NCI-H146 (cell line): ENCODE data around the gene AFMID.
"Not testable (repeated sequence)": the region's sequence is repeated elsewhere in the genome, so short reads cannot be mapped to it uniquely, and the experiment has no call there.

Experiments
- DNase-seq: peaks from one replicate; lab custom pipeline; 2025; lab: John Stamatoyannopoulos, UW

AFMID gene

DNA sequence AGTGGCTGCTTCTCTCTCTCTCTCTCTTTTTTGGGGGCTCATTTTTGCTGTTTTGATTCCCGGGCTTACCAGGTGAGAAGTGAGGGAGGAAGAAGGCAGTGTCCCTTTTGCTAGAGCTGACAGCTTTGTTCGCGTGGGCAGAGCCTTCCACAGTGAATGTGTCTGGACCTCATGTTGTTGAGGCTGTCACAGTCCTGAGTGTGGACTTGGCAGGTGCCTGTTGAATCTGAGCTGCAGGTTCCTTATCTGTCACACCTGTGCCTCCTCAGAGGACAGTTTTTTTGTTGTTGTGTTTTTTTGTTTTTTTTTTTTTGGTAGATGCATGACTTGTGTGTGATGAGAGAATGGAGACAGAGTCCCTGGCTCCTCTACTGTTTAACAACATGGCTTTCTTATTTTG lies 36.6 kb downstream of the AFMID start:
- no peak for DNase-seq

DNA sequence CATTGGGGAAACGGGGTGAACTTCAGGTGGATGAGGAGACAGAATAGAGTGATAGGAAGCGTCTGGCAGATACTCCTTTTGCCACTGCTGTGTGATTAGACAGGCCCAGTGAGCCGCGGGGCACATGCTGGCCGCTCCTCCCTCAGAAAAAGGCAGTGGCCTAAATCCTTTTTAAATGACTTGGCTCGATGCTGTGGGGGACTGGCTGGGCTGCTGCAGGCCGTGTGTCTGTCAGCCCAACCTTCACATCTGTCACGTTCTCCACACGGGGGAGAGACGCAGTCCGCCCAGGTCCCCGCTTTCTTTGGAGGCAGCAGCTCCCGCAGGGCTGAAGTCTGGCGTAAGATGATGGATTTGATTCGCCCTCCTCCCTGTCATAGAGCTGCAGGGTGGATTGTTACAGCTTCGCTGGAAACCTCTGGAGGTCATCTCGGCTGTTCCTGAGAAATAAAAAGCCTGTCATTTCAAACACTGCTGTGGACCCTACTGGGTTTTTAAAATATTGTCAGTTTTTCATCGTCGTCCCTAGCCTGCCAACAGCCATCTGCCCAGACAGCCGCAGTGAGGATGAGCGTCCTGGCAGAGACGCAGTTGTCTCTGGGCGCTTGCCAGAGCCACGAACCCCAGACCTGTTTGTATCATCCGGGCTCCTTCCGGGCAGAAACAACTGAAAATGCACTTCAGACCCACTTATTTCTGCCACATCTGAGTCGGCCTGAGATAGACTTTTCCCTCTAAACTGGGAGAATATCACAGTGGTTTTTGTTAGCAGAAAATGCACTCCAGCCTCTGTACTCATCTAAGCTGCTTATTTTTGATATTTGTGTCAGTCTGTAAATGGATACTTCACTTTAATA lies 37.3 kb downstream of the AFMID start:
- DNase-seq, result no peak

DNA sequence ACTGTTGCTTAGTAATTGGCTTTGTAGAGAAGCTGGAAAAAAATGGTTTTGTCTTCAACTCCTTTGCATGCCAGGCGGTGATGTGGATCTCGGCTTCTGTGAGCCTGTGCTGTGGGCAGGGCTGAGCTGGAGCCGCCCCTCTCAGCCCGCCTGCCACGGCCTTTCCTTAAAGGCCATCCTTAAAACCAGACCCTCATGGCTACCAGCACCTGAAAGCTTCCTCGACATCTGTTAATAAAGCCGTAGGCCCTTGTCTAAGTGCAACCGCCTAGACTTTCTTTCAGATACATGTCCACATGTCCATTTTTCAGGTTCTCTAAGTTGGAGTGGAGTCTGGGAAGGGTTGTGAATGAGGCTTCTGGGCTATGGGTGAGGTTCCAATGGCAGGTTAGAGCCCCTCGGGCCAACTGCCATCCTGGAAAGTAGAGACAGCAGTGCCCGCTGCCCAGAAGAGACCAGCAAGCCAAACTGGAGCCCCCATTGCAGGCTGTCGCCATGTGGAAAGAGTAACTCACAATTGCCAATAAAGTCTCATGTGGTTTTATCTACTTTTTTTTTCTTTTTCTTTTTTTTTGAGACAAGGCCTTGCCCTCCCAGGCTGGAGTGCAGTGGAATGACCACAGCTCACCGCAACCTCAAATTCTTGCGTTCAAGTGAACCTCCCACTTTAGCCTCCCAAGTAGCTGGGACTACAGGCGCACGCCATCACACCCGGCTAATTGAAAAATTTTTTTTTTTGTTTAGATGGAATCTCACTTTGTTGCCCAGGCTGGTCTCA lies 38.1 kb downstream of the AFMID start:
- DNase-seq, result no peak

DNA sequence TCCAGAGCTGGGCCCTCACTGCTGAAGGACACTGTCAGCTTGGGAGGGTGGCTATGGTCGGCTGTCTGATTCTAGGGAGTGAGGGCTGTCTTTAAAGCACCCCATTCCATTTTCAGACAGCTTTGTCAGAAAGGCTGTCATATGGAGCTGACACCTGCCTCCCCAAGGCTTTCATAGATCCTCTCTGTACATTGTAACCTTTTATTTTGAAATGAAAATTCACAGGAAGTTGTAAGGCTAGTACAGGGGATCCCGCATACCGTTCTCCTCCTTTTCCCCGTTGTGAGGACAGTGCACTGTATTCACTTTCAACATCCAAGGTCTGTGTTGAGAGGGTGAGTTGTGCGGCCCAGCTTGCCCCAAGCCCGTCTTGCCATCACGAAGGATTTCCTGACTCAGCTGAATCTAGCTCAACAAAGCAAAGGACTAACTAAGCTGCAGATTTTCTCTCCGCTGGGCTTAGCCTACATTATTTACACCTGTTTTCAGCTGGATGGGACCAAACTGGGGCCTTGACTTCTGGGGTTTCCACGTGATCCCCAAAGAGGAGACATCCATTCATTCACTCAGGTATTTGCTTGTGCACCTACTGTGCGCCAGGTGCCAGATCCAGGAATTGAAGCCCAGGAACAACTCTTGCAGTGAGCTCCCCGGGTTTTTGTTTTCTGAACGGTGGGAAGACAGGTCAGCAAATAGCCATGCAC lies 39.0 kb downstream of the AFMID start:
- DNase-seq, result no peak

DNA sequence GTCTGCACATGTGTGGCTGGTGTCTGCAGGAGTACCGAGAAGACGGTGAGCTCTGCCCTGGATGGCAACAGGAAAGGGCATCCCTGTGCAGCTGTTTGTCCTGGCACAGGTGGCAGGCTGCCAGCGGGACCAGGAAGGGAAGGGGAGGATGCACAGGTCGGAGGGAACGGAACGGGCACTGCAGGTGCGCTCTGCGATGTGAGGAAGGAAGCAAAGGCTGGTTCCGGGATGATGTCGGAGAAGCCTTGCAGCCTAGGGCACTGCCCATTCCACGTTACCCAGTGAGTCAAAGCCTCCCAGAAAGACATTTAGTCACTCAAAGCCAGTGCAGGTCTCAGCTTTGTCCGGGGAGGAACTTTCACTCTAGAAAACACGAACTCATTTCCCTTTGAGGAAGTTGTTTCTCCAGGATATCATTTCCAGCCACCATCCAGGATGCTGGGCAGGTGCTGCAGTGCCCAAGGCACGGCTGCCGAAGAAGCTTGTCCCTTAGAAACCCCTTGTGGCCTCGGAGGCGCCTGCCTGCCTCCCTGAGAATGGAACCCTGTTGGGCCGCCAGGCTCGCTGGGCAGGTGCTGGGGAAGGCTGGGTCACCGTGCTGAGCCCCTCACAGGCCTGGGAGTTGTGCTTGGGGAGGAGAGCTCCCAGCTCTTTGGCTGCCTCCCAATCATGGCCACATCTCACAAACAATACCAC lies 39.7 kb downstream of the AFMID start:
- DNase-seq, result no peak

DNA sequence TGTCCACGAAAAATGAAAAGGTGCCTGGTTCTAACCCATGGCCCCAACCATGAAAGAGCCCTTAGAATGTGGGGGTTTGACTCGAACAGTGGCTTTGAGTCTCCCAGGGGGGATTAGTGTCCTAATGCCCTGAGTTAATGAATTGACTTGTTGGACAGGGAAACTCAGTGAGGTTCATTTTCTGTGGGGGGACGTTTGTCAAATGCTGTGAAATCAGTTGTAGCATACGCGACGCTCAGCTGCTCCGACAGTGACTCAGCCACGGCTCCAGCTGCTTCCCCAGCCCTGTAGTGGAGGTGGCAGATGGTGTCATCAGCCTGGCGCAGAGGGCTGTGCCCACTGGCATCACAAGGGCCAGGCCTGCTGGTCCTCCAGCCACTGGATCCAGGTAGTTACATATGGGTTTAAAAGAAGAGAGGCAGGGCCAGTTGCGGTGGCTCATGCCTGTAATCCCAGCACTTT lies 40.3 kb downstream of the AFMID start:
- DNase-seq, result no peak

DNA sequence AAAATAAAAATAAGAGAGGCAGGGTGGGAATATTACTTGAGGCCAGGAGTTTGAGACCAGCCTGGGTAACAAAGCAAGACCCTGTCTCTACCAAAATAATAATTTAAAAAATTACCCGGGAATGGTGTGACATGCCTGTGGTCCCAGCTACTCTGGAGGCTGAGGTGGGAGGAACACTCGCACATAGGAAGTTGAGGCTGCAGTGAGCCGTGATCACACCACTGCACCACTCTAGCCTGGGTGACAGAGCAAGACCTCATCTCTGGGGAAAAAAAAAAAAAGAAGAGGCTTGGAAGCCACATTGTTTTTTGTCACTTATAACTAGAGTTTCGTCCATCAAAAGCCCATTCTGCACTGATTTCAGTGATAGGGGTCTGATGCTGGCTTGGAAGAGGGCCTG lies 41.0 kb downstream of the AFMID start:
- DNase-seq, result no peak

DNA sequence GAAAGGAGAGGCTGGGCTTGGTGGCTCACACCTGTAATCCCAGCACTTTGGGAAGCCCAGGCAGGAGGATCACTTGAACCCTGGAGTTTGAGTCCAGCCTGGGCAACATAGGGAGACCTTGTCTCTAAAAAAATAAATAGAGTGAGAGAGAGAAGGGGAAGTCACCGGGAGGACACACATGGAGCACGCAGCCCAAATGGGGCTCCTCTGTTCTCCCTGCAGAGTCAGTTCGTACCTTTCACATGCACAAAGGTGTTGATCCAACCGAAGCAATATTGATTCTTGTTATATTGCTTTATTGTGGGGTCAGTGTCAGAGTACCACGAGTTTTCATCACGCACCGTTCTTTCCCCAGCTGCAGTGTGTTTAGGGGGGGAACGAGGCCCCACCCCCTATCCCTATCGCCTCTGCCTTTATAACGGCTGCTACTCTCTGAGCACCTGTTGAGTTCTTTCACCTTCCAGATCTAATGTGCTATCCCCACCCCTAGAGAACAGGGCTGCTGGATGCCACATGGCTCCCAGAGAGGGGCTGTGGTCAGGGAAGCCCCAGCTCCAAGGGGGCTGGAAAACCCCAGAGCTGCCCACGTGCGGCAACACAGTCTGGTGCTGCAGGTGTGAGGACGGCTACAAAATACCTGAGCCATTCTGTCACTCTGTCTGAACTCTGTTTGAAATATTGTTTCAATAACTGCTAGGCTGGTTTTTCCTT lies 43.2 kb downstream of the AFMID start:
- no peak for DNase-seq

DNA sequence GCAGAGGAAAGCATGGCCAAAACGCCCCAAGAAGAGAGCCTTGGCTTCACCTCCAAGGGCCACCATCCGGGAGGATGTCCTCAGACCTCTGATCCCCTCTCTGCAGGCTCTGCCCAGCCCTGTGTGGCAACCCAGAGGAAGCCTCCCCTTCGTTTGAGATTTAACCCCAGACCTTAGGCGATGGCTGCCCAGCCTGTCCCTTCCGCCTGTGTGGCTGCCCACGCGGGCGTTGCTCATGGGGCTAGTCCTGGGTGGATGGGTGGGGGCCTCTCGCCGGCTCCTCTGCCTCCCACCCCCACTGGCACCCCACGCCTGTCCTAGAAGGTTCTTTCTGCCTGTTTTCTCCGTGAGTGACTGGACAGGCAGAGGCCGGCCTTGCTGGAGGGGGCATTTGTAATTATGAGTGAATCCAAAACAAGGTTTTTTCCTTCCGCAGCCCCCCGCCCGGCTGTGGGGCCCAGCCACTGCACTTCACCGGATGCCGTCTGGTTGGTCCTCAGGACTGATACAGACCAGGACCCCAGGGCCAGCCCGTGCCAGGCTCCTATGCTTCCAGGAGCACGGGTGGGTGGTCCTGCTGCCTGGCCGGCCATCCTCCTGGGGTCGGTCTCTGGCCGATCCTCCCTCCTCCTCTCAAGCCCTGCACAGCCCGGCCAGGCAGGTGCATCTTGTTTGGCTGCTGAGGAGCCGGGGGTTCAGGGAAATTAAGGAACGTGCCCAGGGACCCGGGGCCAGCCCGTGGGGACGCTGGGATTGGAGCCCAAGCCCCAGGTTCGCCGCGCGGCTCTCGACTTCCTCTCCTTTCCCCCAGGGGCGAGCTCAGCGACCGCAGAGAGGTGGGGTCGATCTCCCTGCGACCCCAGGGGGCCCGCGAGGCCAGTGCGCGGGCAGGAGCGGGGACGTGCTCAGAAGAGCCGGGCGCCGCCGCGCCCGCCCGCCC lies 44.1 kb downstream of the AFMID start, which contains the start of gene TMEM235:
Gene TMEM235, plus strand, starts transcription at position 636 of the 940 bp plus-strand sequence. CDS start 393 bp downstream, outside the sequence.
- DNase-seq, result peak; percentile 20

DNA sequence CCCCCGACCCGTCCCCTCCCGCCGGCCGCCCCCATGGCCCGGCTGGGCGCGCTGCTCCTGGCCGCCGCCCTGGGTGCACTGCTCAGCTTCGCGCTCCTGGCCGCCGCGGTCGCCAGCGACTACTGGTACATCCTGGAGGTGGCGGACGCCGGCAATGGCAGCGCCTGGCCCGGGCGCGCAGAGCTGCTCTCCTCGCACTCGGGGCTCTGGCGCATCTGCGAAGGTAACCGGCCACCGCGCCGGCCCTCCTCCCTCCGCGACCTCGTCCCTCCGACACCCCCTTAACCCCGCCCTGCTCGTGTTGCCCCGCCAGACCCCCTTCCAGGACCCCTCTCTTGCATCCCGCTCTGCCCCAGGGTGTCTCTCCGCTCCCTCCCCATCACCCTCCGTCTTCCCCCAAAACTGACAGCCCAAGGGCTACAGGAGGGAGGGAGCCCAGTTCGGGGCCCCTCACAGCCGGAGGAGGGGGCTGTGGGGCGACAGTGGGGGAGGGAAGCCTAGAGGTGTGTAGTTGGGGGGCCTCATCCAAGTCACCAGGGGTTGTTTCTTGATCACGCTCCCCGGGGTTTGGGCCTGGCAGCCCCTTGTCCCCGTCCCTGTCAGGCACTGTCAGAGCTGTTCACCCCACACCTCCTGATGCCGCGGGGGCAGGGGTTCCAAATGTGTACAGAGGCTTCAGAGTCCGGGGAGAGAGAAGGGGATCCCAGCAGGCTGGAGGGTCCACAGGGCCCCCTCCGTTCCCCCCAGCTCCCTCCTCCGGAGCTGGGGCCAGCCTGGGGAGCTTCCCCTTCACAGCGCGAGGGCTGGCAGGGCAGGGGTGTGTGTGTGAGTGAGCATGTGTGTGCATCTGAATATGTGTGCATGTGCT lies 45.1 kb downstream of the AFMID start:
- peak; percentile 20 for DNase-seq

DNA sequence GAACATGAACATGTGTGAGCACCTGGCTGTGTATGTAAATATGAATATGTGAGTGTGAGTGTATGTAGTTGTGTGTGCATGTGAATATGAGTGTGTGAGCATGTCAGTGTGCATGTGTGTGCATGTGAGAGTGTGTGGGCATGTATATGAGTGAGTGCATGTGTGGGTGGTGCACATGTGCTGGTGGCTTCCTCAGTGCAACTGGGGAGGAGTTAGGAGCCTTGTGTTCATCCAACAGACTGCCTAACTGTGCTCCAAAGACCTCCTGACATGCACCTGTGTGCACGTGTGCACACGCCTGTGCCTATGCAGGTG lies 45.7 kb downstream of the AFMID start:
- no peak for DNase-seq

DNA sequence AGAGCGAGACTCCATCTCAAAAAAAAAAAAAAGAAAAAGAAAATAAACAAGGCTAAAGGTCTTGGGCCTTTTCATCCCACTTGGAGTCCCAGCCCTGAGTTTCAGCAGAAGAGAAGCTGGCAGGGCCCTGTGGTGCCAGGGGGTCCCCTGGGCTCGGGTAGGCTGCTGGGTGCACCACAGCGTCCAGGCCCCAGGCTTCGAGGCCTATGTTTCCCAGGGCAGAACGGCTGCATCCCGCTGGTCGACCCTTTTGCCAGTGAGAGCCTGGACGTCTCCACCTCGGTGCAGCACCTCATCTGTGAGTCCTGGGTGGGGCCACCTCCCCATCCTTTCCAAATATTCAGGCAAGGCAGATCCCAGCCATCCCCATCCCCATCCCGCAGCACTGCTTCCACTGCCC lies 46.5 kb downstream of the AFMID start:
- no peak for DNase-seq

DNA sequence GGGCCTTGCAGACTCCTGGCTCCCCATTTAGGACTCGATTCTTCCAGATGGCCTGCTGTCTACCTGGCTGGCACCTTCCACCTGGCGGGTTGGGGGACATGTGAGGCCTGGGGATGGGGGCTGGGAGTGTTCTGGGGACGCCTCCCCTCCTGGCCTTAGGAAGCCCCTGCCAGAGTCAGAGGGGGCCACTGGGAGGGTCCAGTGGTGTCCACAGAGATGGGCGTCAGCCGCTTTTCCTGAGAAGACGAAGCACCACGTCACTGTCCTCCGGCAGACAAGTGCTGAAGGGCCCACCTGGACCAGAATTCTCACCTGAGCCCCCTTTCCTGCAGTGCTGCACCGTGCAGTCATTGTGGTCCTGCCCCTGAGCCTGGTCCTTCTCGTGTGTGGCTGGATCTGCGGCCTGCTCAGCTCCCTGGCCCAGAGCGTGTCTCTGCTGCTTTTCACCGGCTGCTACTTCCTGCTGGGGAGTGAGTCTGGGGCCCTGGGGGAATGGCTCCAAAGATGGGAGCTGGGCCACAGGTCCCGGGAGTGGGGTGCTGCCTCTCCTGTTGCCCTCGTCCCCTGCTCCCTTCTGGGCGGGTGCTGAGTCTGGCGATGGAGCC lies 47.2 kb downstream of the AFMID start:
- DNase-seq, result no peak

DNA sequence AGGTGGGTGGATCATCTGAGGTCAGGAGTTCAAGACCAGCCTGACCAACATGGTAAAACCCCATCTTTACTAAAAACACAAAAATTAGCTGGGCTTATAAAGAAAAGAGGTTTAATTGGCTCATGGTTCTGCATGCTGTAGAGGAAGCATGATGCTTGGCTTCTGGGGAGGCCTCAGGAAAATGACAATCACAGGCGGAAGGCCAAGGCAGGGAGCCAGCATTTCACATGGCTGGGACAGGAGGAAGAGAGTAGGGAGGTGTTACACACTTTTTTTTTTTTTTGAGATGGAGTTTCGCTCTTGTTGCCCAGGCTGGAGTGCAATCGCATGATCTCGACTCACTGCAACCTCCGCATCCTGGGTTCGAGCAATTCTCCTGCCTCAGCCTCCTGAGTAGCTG lies 47.9 kb downstream of the AFMID start:
- not testable (repeated sequence) for DNase-seq

DNA sequence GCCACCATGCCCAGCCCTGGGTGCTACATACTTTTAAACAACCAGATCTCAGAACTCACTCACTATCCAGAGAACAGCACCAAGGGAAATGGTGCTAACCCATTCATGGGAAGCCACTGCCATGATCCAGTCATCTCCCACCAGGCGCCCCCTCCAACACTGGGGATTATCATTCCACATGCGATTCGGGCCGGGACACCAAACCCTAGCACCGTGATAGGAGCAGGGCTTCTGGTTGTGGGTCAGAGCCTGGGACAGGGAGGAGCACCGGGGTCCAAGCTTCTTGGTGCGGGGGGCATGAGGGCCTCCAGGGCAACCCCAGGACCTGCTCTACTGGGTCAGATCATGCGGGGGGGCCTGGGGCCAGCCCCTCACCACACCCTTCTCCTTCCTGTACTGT lies 48.7 kb downstream of the AFMID start:
- no peak for DNase-seq

DNA sequence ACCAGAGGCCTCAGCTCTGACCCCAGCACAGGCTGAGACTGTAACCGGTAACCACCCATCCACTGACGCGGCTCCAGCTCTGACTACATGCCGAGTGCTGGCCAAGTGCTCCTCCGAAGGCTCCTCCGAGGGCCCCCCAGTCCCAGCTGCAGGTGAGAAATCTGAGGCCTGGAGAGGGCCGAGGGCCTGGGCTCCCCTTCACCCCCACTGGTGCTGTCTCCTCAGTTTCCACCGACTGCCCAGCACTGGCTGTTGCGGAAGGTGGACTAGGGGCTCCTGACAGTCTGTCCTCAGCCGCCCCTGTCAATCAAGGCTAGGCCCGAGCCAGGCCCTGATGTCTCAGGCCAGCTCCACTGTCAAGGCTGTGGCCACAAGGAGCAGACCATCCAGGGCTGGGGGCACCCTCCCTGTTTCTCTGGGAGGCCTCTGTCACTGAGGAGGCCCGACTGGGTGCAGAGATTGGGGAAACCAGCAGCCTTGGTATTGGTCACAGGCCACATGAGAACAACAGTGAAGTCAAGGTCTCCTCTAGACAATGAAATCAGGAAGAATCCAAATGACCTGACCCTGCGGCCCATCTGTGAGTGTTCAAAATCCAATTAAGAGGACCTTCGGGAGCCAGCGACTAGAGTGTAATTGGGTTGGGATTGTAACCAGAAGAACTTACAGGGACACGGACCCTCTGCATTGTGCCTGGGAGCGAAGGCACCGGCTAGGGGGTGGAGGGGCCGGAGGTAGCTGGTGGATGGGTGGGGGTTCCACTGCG lies 49.4 kb downstream of the AFMID start:
- DNase-seq, result no peak

DNA sequence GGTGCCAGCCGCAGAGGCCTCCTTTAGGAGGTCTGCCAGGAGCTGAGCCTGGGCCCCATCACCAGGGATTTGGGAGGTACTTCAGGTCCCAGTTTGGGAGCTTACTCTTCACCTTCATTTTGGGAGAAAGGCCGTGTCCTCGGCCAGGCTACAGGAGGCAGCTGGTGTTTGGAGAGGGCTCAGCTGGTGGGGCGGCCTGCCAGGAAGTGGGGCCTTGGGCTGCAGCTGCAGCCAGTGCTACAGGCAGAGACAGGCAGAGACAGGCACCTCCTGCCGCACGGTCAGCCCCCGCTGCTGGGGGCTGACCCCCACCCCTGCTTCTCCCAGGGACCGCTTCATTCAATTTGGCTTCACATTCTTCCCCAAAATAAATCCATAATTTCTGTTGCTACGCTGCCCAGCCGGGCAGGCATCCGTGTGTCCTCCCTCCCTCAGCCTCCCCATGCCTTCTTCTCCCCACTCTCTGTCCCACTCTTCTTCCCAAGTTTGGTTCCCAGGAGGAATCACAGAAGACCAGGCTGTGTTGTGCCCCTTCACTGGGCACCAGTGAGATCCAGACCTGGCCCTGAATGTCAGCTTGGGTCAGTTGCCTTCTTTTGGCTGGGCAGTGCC lies 50.3 kb downstream of the AFMID start:
- DNase-seq, result no peak
